Right atrium auricular region (tissue), 2 donors: ENCODE measurements around the gene MYO5B. TPM values are rescaled to one million over a fixed set of nuclear protein-coding genes. Genes with fewer than 3 reads are reported as not detected.
"Not testable (repeated sequence)": the region's sequence is repeated elsewhere in the genome, so short reads cannot be mapped to it uniquely, and the experiment has no call there.

ENCODE experiments used
- DNase-seq: peaks from one replicate; pipeline ENCODE4 v3.0.0-alpha.2; 2019; ENCODE audit warnings: low spot score
- H3K27ac ChIP-seq, 2 donors: fragments of 200-600 bp; sonication (generic); 1 replicate in 1 of 2; 2 replicates in 1 of 2; pipeline ENCODE4 v1.5.1; 2016 to 2019
- H3K27me3 ChIP-seq, 2 donors: fragments of 200-600 bp; sonication (generic); one replicate each; pipeline versions ENCODE4 v1.5.1 to v1.6.0; 2017 to 2019
- H3K36me3 ChIP-seq: fragments of 200-600 bp; sonication (generic); one replicate; pipeline ENCODE4 v1.5.1; 2016
- H3K4me1 ChIP-seq, 2 donors: fragments of 200-600 bp; sonication (generic); one replicate each; pipeline versions ENCODE4 v1.5.1 to v1.6.0; 2017 to 2019
- H3K4me3 ChIP-seq, 2 donors: fragments of 200-600 bp; sonication (generic); 1 replicate in 1 of 2; 2 replicates in 1 of 2; pipeline ENCODE4 v1.5.1; 2017 to 2019; ENCODE audit warnings: mild to moderate bottlenecking in 1 of 2, moderate library complexity in 1 of 2
- H3K9me3 ChIP-seq, 2 donors: fragments of 200-600 bp; sonication (generic); one replicate each; pipeline ENCODE4 v1.5.1; 2019
- total RNA-seq, 2 donors: library from RNA; depleted of rRNA; stranded (reverse); fragments of >200 nt; gene quantifications; one replicate each; pipeline ENCODE4 v1.1.0, GENCODE V29; 2016
- TF ChIP-seq, protein P1 (sequence below), 2 donors: fragments of 200-600 bp; sonication (generic); IDR thresholded peaks; one replicate each; pipeline ENCODE4 v1.5.1; 2019; ENCODE audit warnings: antibody characterized with exemption in 2 of 2

The MYO5B gene
- total RNA-seq, 2 donors from 2014 or later, result 7.7 to 10.2 TPM

DNA sequence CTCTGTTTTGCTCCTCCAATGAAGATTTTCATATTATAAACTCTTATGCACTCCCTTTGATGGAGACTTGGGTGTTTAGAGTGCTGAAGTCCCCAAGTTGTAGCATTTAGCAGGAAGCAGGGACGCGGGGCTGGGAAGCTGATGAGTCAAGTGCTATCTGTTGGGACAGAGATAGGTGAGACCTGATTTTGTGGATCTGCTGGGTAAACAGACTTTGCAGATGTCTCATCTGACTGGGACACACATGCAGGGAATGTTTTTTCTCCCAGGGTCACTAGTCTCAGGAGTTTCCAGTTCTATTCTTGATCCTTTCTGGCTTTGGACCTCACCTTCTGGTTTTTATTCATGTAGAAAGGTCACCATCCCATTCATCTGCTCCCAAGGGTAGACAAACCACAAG, 301.9 kb downstream of the MYO5B start:
- Histone ChIP-seq H3K4me1 (no peaks in the 10 kb centered on the region), H3K27me3 (no peaks in the 10 kb centered on the region), H3K4me3 (no peak overlapping the region), H3K27ac (no peak overlapping the region), H3K9me3 (no peaks in the 10 kb centered on the region), H3K36me3 (no peaks in the 10 kb centered on the region)
- no peak for DNase-seq
- TF ChIP-seq, protein P1, sequence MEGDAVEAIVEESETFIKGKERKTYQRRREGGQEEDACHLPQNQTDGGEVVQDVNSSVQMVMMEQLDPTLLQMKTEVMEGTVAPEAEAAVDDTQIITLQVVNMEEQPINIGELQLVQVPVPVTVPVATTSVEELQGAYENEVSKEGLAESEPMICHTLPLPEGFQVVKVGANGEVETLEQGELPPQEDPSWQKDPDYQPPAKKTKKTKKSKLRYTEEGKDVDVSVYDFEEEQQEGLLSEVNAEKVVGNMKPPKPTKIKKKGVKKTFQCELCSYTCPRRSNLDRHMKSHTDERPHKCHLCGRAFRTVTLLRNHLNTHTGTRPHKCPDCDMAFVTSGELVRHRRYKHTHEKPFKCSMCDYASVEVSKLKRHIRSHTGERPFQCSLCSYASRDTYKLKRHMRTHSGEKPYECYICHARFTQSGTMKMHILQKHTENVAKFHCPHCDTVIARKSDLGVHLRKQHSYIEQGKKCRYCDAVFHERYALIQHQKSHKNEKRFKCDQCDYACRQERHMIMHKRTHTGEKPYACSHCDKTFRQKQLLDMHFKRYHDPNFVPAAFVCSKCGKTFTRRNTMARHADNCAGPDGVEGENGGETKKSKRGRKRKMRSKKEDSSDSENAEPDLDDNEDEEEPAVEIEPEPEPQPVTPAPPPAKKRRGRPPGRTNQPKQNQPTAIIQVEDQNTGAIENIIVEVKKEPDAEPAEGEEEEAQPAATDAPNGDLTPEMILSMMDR (IDR thresholded peaks at IDR 0.05), result no peak

DNA sequence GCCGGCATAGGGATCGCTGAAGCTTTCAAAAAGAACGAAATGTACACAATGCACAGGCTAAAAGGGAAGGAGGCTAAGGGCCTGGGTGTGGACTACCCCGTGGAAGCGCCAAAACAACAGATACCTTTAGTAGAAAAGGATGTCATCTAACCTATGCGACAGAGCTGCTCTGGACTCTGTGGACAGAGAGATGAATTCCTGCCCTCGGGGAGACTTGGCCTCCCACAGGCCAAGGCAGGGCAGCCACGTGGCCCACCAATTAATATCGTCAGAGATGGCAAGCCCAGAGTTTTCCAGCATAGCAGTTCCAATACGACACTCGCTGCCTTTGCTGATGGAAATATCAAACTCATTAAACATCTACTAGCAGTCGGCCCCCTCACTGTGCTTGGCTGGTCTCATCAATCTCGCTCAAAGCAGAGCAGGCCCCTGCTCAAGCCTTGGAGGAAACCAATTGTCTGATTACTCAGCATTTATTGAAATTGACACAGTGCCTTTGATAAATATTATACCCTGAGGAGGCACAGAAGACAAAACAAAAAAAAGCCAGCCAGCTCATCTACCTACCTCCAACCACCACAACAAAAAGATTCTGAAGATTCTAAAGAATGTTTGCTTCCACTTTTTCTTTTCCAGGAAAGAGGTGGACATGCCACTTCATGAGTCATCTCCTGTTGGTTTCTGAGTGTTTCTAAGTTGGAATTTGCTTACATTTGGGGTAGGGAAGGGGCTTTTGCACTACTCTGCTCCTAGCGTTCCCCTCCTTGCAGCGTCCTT, 302.6 kb downstream of the MYO5B start:
- Histone ChIP-seq H3K36me3 (no peaks in the 10 kb centered on the region), H3K9me3 (no peaks in the 10 kb centered on the region), H3K4me3 (no peak overlapping the region), H3K4me1 (no peaks in the 10 kb centered on the region), H3K27ac (no peak overlapping the region), H3K27me3 (no peaks in the 10 kb centered on the region)
- no peak for DNase-seq
- TF ChIP-seq, protein P1 (IDR thresholded peaks at IDR 0.05), result no peak

- no peak overlapping the region for H3K4me3 ChIP-seq
- no peaks in the 10 kb centered on the region for H3K36me3 ChIP-seq
- TF ChIP-seq, protein P1 (IDR thresholded peaks at IDR 0.05), result no peak
- no peaks in the 10 kb centered on the region for H3K27me3 ChIP-seq
- H3K9me3 ChIP-seq, result no peaks in the 10 kb centered on the region
- H3K27ac ChIP-seq, result no peak overlapping the region
- H3K4me1 ChIP-seq, result no peaks in the 10 kb centered on the region
- no peak for DNase-seq
Observed at GRCh38 chr18:49890041-49890440, 304.9 kb downstream of the MYO5B start.

GRCh38 chr18:49889552-49889951, 305.4 kb downstream of the MYO5B start:
- not testable (repeated sequence) for H3K4me1 ChIP-seq, H3K27ac ChIP-seq, H3K4me3 ChIP-seq, H3K36me3 ChIP-seq, H3K27me3 ChIP-seq, DNase-seq, H3K9me3 ChIP-seq

GRCh38 chr18:49886891-49887764, 307.8 kb downstream of the MYO5B start:
- DNase-seq, result no peak
- Histone ChIP-seq H3K36me3 (no peaks in the 10 kb centered on the region), H3K9me3 (no peaks in the 10 kb centered on the region), H3K27ac (no peak overlapping the region), H3K4me3 (no peak overlapping the region), H3K27me3 (no peaks in the 10 kb centered on the region), H3K4me1 (no peaks in the 10 kb centered on the region)
- TF ChIP-seq, protein P1 (IDR thresholded peaks at IDR 0.05), result no peak

DNA sequence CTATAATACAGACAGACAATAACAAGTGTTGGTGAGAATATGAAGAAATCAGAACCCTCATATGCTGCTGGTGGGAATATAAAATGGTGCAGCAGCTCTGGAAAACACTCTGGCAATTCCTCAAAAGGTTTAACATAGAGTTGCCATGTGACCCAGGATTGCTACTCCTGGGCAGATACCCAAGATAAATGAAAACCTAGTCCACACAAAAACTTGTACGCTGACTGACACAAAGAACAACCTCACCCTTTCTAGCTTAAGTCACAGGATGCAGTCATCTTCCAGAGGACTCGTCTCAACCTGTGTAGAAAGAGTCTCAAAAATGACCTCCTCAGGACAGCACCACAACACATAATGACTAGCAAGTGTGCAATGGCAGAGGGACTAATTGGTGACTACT, 310.0 kb downstream of the MYO5B start:
- peaks cover 0 to under 1% of the 10 kb centered on the region in 2 donors for H3K4me1 ChIP-seq
- H3K9me3 ChIP-seq, result no peaks in the 10 kb centered on the region
- no peak for DNase-seq
- TF ChIP-seq, protein P1 (IDR thresholded peaks at IDR 0.05), result no peak
- H3K36me3 ChIP-seq, result no peaks in the 10 kb centered on the region
- no peaks in the 10 kb centered on the region for H3K27me3 ChIP-seq
- no peak overlapping the region for H3K27ac ChIP-seq
- H3K4me3 ChIP-seq, result no peak overlapping the region
